ENCODE data around the gene PDAP1. TPM values are rescaled to one million over a fixed set of nuclear protein-coding genes. Genes with fewer than 3 reads are reported as not detected.

Gene PDAP1
- total and polyA plus RNA-seq, 10 of the 15 experiments (the other 5 are each of a cell fraction or from before 2014, with no cell fraction given), result 6.6 to 200 (median 87.7) TPM

DNA sequence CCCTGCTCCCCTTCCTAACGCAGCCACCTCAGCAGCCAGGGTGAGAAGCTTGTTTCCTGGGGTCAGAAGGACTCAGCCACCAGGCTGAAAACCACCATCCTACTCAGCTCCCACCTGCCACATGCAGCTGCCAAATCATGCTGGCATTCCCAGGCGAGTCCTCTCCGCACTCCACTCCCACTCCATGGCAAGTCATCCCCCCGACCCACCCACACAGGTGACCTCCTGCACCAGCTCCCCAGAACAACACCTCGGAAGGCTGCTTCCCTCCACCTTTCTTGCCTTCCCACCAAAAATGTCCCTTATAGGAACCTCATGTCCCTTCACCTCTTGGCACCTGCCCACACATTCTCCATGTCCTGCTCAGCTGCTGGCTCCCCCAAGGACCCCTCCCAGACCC, 4.6 kb downstream of the PDAP1 start:
- no peak overlapping the region for H3K9ac ChIP-seq (ENCODE audit: control insufficient read depth, insufficient read depth, low read length)
- FAIRE-seq (no peak), DNase-seq (ENCODE audit: low read depth, low spot score) (no peak), ATAC-seq (no peak)
- RAD21 ChIA-PET (ENCODE audit: unreplicated experiment), result no interaction called here
- POLR2A ChIA-PET, result interaction anchor here (1.2 kb wide), 1 partner anchor 16 kb away, joined by 3 read pairs; no protein-coding TSS in a partner anchor
- H4K20me1 ChIP-seq (ENCODE audit: control insufficient read depth, insufficient read depth), result no peaks in the 10 kb centered on the region
- H3K4me1 ChIP-seq (ENCODE audit: control insufficient read depth, insufficient read depth, low read length), result peaks cover 7% of the 10 kb centered on the region
- H3K27ac ChIP-seq (ENCODE audit: control insufficient read depth, insufficient read depth), result no peak overlapping the region
- H3K4me3 ChIP-seq, result no peak overlapping the region
- SMC1A ChIA-PET (ENCODE audit: uncharacterized antibody, unreplicated experiment), result no interaction called here
- H2AFZ ChIP-seq (ENCODE audit: control insufficient read depth, low read depth, low read length), result no peak overlapping the region
- in situ Hi-C loops (cut with MboI) (no loop called here), intact Hi-C loops (cut with micrococcal nuclease; ENCODE audit: unreplicated experiment) (no loop called here)
- no peaks in the 10 kb centered on the region for H3K9me3 ChIP-seq (replicated peaks; ENCODE audit: control insufficient read depth, insufficient read depth, low read length)
- no peaks in the 10 kb centered on the region for H3K27me3 ChIP-seq (replicated peaks in 1 of 2; ENCODE audit: control insufficient read depth in 2 of 2, insufficient read depth in 2 of 2, low read length in 1 of 2)
- peaks cover 23 to 26% of the 10 kb centered on the region in 2 experiments for H3K36me3 ChIP-seq (ENCODE audit: control insufficient read depth in 2 of 2, insufficient read depth in 2 of 2, low read length in 1 of 2)
- H3K79me2 ChIP-seq (ENCODE audit: control insufficient read depth, insufficient read depth, low read length), result peaks cover 36% of the 10 kb centered on the region
- no peak overlapping the region for H3K4me2 ChIP-seq (ENCODE audit: control insufficient read depth, insufficient read depth)
- CTCF ChIA-PET, result interaction anchor here (0.6 kb wide), 1 partner anchor 58 kb away, joined by 3 read pairs; no protein-coding TSS in a partner anchor
- BruUV-seq (replicated peaks), result TSS peak; percentile 0
- 88% methylated on average over 5 of the region's 5 CpGs for WGBS (ENCODE audit: insufficient coverage, insufficient replicate concordance, low lambda C conversion rate, missing lambda C conversion rate)
- TF ChIP-seq, protein P1, sequence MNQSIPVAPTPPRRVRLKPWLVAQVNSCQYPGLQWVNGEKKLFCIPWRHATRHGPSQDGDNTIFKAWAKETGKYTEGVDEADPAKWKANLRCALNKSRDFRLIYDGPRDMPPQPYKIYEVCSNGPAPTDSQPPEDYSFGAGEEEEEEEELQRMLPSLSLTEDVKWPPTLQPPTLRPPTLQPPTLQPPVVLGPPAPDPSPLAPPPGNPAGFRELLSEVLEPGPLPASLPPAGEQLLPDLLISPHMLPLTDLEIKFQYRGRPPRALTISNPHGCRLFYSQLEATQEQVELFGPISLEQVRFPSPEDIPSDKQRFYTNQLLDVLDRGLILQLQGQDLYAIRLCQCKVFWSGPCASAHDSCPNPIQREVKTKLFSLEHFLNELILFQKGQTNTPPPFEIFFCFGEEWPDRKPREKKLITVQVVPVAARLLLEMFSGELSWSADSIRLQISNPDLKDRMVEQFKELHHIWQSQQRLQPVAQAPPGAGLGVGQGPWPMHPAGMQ (IDR thresholded peaks at IDR 0.05; ENCODE audit: borderline replicate concordance), result no peak
- TF ChIP-seq TCF7 (IDR thresholded peaks at IDR 0.05; ENCODE audit: borderline replicate concordance) (no peak), MYC (IDR thresholded peaks at IDR 0.05; ENCODE audit: insufficient read depth, insufficient read length, insufficient replicate concordance, low read length, severe bottlenecking) (no peak), ZNF274 (IDR thresholded peaks at IDR 0.05; ENCODE audit: insufficient read depth, insufficient read length) (no peak), ZNF384 (IDR thresholded peaks at IDR 0.05; ENCODE audit: borderline replicate concordance, low read depth, low read length) (no peak), CHD1 (IDR thresholded peaks at IDR 0.05; ENCODE audit: low read depth, low read length) (no peak), SUPT20H (IDR thresholded peaks at IDR 0.05; ENCODE audit: borderline replicate concordance, control insufficient read depth, low read depth, low read length) (no peak), ZNF207 (IDR thresholded peaks at IDR 0.05; ENCODE audit: borderline replicate concordance) (no peak), NR2C1 (IDR thresholded peaks at IDR 0.05) (no peak), DPF2 (IDR thresholded peaks at IDR 0.05) (no peak), JUNB (IDR thresholded peaks at IDR 0.05) (no peak), TAF1 (IDR thresholded peaks at IDR 0.05; ENCODE audit: borderline replicate concordance, low read depth, low read length) (no peak), ZBED1 (IDR thresholded peaks at IDR 0.05; ENCODE audit: borderline replicate concordance) (no peak)
- TF ChIP-seq, protein P2, sequence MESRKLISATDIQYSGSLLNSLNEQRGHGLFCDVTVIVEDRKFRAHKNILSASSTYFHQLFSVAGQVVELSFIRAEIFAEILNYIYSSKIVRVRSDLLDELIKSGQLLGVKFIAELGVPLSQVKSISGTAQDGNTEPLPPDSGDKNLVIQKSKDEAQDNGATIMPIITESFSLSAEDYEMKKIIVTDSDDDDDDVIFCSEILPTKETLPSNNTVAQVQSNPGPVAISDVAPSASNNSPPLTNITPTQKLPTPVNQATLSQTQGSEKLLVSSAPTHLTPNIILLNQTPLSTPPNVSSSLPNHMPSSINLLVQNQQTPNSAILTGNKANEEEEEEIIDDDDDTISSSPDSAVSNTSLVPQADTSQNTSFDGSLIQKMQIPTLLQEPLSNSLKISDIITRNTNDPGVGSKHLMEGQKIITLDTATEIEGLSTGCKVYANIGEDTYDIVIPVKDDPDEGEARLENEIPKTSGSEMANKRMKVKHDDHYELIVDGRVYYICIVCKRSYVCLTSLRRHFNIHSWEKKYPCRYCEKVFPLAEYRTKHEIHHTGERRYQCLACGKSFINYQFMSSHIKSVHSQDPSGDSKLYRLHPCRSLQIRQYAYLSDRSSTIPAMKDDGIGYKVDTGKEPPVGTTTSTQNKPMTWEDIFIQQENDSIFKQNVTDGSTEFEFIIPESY (IDR thresholded peaks at IDR 0.05), result no peak
- TF ChIP-seq, protein P3, sequence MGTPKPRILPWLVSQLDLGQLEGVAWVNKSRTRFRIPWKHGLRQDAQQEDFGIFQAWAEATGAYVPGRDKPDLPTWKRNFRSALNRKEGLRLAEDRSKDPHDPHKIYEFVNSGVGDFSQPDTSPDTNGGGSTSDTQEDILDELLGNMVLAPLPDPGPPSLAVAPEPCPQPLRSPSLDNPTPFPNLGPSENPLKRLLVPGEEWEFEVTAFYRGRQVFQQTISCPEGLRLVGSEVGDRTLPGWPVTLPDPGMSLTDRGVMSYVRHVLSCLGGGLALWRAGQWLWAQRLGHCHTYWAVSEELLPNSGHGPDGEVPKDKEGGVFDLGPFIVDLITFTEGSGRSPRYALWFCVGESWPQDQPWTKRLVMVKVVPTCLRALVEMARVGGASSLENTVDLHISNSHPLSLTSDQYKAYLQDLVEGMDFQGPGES (IDR thresholded peaks at IDR 0.05), result no peak
- TF ChIP-seq, protein P4, sequence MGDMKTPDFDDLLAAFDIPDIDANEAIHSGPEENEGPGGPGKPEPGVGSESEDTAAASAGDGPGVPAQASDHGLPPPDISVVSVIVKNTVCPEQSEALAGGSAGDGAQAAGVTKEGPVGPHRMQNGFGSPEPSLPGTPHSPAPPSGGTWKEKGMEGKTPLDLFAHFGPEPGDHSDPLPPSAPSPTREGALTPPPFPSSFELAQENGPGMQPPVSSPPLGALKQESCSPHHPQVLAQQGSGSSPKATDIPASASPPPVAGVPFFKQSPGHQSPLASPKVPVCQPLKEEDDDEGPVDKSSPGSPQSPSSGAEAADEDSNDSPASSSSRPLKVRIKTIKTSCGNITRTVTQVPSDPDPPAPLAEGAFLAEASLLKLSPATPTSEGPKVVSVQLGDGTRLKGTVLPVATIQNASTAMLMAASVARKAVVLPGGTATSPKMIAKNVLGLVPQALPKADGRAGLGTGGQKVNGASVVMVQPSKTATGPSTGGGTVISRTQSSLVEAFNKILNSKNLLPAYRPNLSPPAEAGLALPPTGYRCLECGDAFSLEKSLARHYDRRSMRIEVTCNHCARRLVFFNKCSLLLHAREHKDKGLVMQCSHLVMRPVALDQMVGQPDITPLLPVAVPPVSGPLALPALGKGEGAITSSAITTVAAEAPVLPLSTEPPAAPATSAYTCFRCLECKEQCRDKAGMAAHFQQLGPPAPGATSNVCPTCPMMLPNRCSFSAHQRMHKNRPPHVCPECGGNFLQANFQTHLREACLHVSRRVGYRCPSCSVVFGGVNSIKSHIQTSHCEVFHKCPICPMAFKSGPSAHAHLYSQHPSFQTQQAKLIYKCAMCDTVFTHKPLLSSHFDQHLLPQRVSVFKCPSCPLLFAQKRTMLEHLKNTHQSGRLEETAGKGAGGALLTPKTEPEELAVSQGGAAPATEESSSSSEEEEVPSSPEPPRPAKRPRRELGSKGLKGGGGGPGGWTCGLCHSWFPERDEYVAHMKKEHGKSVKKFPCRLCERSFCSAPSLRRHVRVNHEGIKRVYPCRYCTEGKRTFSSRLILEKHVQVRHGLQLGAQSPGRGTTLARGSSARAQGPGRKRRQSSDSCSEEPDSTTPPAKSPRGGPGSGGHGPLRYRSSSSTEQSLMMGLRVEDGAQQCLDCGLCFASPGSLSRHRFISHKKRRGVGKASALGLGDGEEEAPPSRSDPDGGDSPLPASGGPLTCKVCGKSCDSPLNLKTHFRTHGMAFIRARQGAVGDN (IDR thresholded peaks at IDR 0.05), result no peak
